NB4 (cell line): ENCODE results near the gene BID.
A peak's percentile ranks its signal among the peaks of the same experiment; 100 is the strongest.

Source experiments
- DNase-seq: peaks from one replicate; pipeline ENCODE4 v3.0.0; 2010; ENCODE audit warnings: low read depth
- H3K4me3 ChIP-seq: one replicate; pipeline ENCODE4 v1.5.1; 2011; ENCODE audit warnings: mild to moderate bottlenecking, low read depth, low read length, moderate library complexity
- CTCF ChIP-seq: IDR thresholded peaks from one replicate; pipeline ENCODE4 v1.5.1; 2012; ENCODE audit warnings: low read depth, low read length
- MAX ChIP-seq: IDR thresholded peaks from 2 replicates; pipeline ENCODE4 v1.6.1; 2011; ENCODE audit warnings: low read depth, low read length
- MYC ChIP-seq: IDR thresholded peaks from 2 replicates; pipeline ENCODE4 v1.6.1; 2011; ENCODE audit warnings: low read depth, low read length
- POLR2A ChIP-seq: IDR thresholded peaks from 2 replicates; pipeline ENCODE4 v1.6.1; 2011; ENCODE audit warnings: mild to moderate bottlenecking; ENCODE audit not compliant: insufficient read length; ENCODE audit errors: extremely low read depth

Gene BID

GRCh38 chr22:17761138-17761488, 13.2 kb downstream of the BID start:
- H3K4me3 ChIP-seq, result no peak overlapping the region

GRCh38 chr22:17754233-17754925, 19.9 kb downstream of the BID start:
- no peak overlapping the region for H3K4me3 ChIP-seq
- DNase-seq, result peak; percentile 41
- TF ChIP-seq POLR2A (no peak), CTCF (peak; percentile 30)

More at GRCh38 chr22:17761138-17761488, 13.2 kb downstream of the BID start:
- TF ChIP-seq CTCF, result no peak
- TF ChIP-seq MYC, result no peak
- no peak for TF ChIP-seq MAX
- TF ChIP-seq POLR2A, result no peak
- no peak for DNase-seq

GRCh38 chr22:17753401-17753989, 20.8 kb downstream of the BID start:
- H3K4me3 ChIP-seq, result no peak overlapping the region
- DNase-seq, result peak; percentile 42
- TF ChIP-seq CTCF (no peak), POLR2A (no peak), MAX (no peak), MYC (no peak)

- H3K4me3 ChIP-seq, result no peak overlapping the region
- TF ChIP-seq MAX, result no peak
- no peak for TF ChIP-seq MYC
- no peak for TF ChIP-seq CTCF
- TF ChIP-seq POLR2A, result no peak
- no peak for DNase-seq
Observed at GRCh38 chr22:17751596-17751995, 22.7 kb downstream of the BID start.

GRCh38 chr22:17749605-17750395, 24.5 kb downstream of the BID start:
- H3K4me3 ChIP-seq, result no peak overlapping the region
- no peak for DNase-seq
- TF ChIP-seq CTCF (no peak), MYC (no peak), POLR2A (no peak), MAX (no peak)
